K562 (cell line): Measurements from ENCODE around the gene TCHH. TPM values are rescaled to one million over a fixed set of nuclear protein-coding genes. Genes with fewer than 3 reads are reported as not detected.

Source experiments
- ATAC-seq: fragments of 200-7000 bp; cut with Tn5 transposase; 3 replicates; pipeline ENCODE4 v1.9.1; 2020; ENCODE audit warnings: moderate library complexity
- BruUV-seq: library from RNA; stranded (reverse); fragments of 400-500 nt; replicated peaks from 2 replicates; lab custom pipeline; 2021; lab: Mats Ljungman, UMichigan
- CTCF ChIA-PET: fragments of 300-600 bp; formaldehyde crosslinking; extraction: SDS; loops from one replicate; lab custom pipeline; 2021; ENCODE audit warnings: low intra/inter-chr PET ratio; lab: Yijun Ruan, JAX
- POLR2A ChIA-PET: fragments of 300-600, 350-650 bp; sonication (Branson Sonifier 250); formaldehyde crosslinking; extraction: SDS; loops from one replicate; lab custom pipeline; 2021; ENCODE audit warnings: antibody characterized with exemption, inconsistent platforms; lab: Yijun Ruan, JAX
- DNase-seq, 4 experiments: peaks; one replicate each; pipeline versions ENCODE4 v3.0.0 to v3.0.0-alpha.2; 2011 to 2018; ENCODE audit warnings: low spot score in 3 of 4, mixed read lengths in 3 of 4; ENCODE audit errors: extremely low read depth in 1 of 4
- FAIRE-seq: peaks from 2 replicates; lab custom pipeline; 2011; peaks lifted over from hg19 to GRCh38; lab: Jason Lieb, UNC
- H2AFZ ChIP-seq: 2 replicates; pipeline ENCODE4 v1.6.0; 2011; ENCODE audit warnings: low read depth, low read length, control low read depth, inconsistent platforms
- H3K27ac ChIP-seq: fragments of 200-600 bp; 3 replicates; pipeline ENCODE4 v1.8.0; 2011; ENCODE audit warnings: low read depth, mild to moderate bottlenecking, control low read depth, inconsistent platforms, low read length, moderate library complexity, mixed read lengths; ENCODE audit errors: extremely low read depth
- H3K27me3 ChIP-seq, 2 experiments: fragments of 300-600 bp in 1 of 2; 2 replicates in 1 of 2; 3 replicates in 1 of 2; pipeline versions ENCODE4 v1.6.0 to v1.8.0; 2011; ENCODE audit warnings: inconsistent platforms in 2 of 2, low read length in 2 of 2, mild to moderate bottlenecking in 1 of 2, mixed read lengths in 1 of 2, moderate library complexity in 1 of 2; ENCODE audit not compliant: control insufficient read depth in 2 of 2, insufficient read depth in 2 of 2
- H3K36me3 ChIP-seq: fragments of 300-600 bp; 3 replicates; pipeline ENCODE4 v1.8.0; 2011; ENCODE audit warnings: mild to moderate bottlenecking, low read length, inconsistent platforms; ENCODE audit not compliant: control insufficient read depth, insufficient read depth
- H3K4me1 ChIP-seq, 2 experiments: fragments of 200-600 bp in 1 of 2; replicated peaks in 1 of 2; 2 replicates in 1 of 2; 3 replicates in 1 of 2; pipeline versions ENCODE4 v1.5.1 to v1.8.0; 2011; ENCODE audit warnings: inconsistent platforms in 2 of 2, low read length in 2 of 2, mild to moderate bottlenecking in 1 of 2, mixed read lengths in 1 of 2, moderate library complexity in 1 of 2; ENCODE audit not compliant: control insufficient read depth in 2 of 2, insufficient read depth in 2 of 2
- H3K4me2 ChIP-seq: 2 replicates; pipeline ENCODE4 v1.6.1; 2011; ENCODE audit warnings: low read length, control low read depth, inconsistent platforms, mixed read lengths; ENCODE audit not compliant: insufficient read depth
- H3K4me3 ChIP-seq: fragments of 200-600 bp; sonication (generic), shearing (Covaris generic); 2 replicates; pipeline ENCODE4 v1.5.1; 2016; ENCODE audit warnings: control low read depth, inconsistent platforms
- H3K79me2 ChIP-seq: fragments of 200-600 bp; 3 replicates; pipeline ENCODE4 v1.8.0; 2011; ENCODE audit warnings: low read length, inconsistent platforms; ENCODE audit not compliant: control insufficient read depth, insufficient read depth
- H3K9ac ChIP-seq, 2 experiments: 2 replicates each; pipeline versions ENCODE4 v1.6.0 to v1.6.1; 2011; ENCODE audit warnings: low read depth in 2 of 2, low read length in 2 of 2, control low read depth in 1 of 2, inconsistent platforms in 1 of 2, mild to moderate bottlenecking in 1 of 2, mixed read lengths in 1 of 2; ENCODE audit not compliant: insufficient read depth in 1 of 2
- H3K9me1 ChIP-seq: one replicate; pipeline ENCODE4 v1.6.0; 2011; ENCODE audit warnings: inconsistent platforms, mild to moderate bottlenecking, low read length, moderate library complexity; ENCODE audit not compliant: control insufficient read depth, insufficient read depth
- H3K9me3 ChIP-seq: replicated peaks from 2 replicates; pipeline ENCODE4 v1.5.1; 2011; ENCODE audit warnings: low read depth, low read length, inconsistent platforms; ENCODE audit not compliant: control insufficient read depth, insufficient read depth
- H4K20me1 ChIP-seq: replicated peaks from 2 replicates; pipeline ENCODE4 v1.6.1; 2011; ENCODE audit warnings: low read length, inconsistent platforms, mixed read lengths; ENCODE audit not compliant: control insufficient read depth, insufficient read depth
- GATAD2B ChIP-seq: fragments of 450-650 bp; IDR thresholded peaks from 2 replicates; pipeline ENCODE4 v1.6.1; 2017; ENCODE audit warnings: mild to moderate bottlenecking, borderline replicate concordance
- WGBS: fragments of 100-300 bp; shearing (Covaris generic); methylation state at CpG from one replicate; pipeline ENCODE4 v1.1.6; 2016; ENCODE audit warnings: low coverage, mixed read lengths; ENCODE audit not compliant: insufficient coverage; ENCODE audit errors: missing lambda C conversion rate; 5-methylcytosine and 5-hydroxymethylcytosine counted together
- in situ Hi-C: fragments of 300-500 bp; cut with MboI; formaldehyde crosslinking; loops from 4 replicates; pipeline ENCODE4 v1.15.0; 2018; ENCODE audit warnings: inconsistent platforms, mixed read lengths
- intact Hi-C: fragments of 100-400 bp; cut with micrococcal nuclease; formaldehyde crosslinking; loops from 2 replicates; pipeline ENCODE4 v1.14.2; 2022
- polyA plus RNA-seq, 8 experiments: library from polyadenylated mRNA; depleted of rRNA in 4 of 8; stranded (reverse) in 5 of 8; unstranded in 3 of 8; fragments of >200 nt; fragmentation: Nextera tagmentation in 2 of 8; fragmentation: Illumina TruSeq in 1 of 8; extraction: Ambion mirVana in 2 of 8; extraction: Trizol in 1 of 8; gene quantifications; 2 replicates each; pipeline versions ENCODE4 v1.2.1 to v1.2.3, GENCODE V29; 2011 to 2014; ENCODE audit warnings: inconsistent platforms in 1 of 8, missing spikeins in 1 of 8
- total RNA-seq, 7 experiments: library from RNA; depleted of rRNA in 6 of 7; stranded (reverse); fragments of >200 nt in 6 of 7; fragmentation: Illumina TruSeq in 2 of 7; extraction: Trizol in 2 of 7; gene quantifications; 2 replicates each; pipeline versions ENCODE4 v1.2.1 to v1.2.3, GENCODE V29; 2011 to 2021; ENCODE audit warnings: low replicate concordance in 1 of 7
- TF ChIP-seq, protein P1 (sequence below): sonication (generic); formaldehyde crosslinking; IDR thresholded peaks from 2 replicates; pipeline ENCODE4 v1.8.0; 2022; ENCODE audit warnings: mild to moderate bottlenecking, missing genetic modification reagents
- TF ChIP-seq, protein P2 (sequence below): fragments of 450-650 bp; IDR thresholded peaks from 2 replicates; pipeline ENCODE4 v1.6.1; 2016; ENCODE audit warnings: mild to moderate bottlenecking
- TF ChIP-seq, protein P3 (sequence below): sonication (generic); formaldehyde crosslinking; IDR thresholded peaks from 2 replicates; pipeline ENCODE4 v1.8.1; 2023; ENCODE audit warnings: mild to moderate bottlenecking, missing genetic modification reagents

Gene TCHH
- total and polyA plus RNA-seq, 9 of the 15 experiments (the other 6 are each of a cell fraction or from before 2014, with no cell fraction given) = not detected

DNA sequence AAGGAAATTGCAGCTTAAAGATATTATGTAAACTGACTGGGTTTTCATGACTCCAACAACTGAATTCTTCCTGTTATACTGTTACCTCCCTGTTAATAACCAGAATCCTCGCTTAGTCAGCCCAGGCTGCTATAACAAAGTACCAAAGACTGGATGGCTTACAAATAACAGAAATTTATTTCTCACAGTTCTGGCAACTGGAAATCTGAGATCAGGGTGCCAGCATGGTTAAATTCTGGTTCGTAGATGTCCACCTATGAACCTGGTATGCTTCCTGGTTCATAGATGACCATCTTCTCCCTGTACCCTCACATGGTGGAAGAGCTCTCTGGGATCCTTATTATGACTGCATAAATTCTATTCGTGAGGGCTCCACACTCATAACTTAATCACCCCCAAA lies 18.3 kb downstream of the TCHH start:
- no peak for ATAC-seq
- Histone ChIP-seq H4K20me1 (no peaks in the 10 kb centered on the region), H3K27me3 (peaks cover 3 to 4% of the 10 kb centered on the region in 2 experiments; a peak in 3 of 5 replicates), H3K4me1 (no peaks in the 10 kb centered on the region), H3K27ac (no peak overlapping the region), H3K4me2 (no peak overlapping the region), H3K36me3 (no peaks in the 10 kb centered on the region), H3K9me3 (no peaks in the 10 kb centered on the region), H2AFZ (no peak overlapping the region), H3K9ac (no peak overlapping the region), H3K4me3 (no peak overlapping the region), H3K79me2 (no peaks in the 10 kb centered on the region), H3K9me1 (no peaks in the 10 kb centered on the region)
- FAIRE-seq = no peak
- WGBS = 0% methylated on average over 3 of the region's 3 CpGs
- BruUV-seq = no TSS peak
- TF ChIP-seq, protein P1, sequence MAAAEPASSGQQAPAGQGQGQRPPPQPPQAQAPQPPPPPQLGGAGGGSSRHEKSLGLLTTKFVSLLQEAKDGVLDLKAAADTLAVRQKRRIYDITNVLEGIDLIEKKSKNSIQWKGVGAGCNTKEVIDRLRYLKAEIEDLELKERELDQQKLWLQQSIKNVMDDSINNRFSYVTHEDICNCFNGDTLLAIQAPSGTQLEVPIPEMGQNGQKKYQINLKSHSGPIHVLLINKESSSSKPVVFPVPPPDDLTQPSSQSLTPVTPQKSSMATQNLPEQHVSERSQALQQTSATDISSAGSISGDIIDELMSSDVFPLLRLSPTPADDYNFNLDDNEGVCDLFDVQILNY (CRISPR knock-in tag) = no peak
- TF ChIP-seq, protein P2, sequence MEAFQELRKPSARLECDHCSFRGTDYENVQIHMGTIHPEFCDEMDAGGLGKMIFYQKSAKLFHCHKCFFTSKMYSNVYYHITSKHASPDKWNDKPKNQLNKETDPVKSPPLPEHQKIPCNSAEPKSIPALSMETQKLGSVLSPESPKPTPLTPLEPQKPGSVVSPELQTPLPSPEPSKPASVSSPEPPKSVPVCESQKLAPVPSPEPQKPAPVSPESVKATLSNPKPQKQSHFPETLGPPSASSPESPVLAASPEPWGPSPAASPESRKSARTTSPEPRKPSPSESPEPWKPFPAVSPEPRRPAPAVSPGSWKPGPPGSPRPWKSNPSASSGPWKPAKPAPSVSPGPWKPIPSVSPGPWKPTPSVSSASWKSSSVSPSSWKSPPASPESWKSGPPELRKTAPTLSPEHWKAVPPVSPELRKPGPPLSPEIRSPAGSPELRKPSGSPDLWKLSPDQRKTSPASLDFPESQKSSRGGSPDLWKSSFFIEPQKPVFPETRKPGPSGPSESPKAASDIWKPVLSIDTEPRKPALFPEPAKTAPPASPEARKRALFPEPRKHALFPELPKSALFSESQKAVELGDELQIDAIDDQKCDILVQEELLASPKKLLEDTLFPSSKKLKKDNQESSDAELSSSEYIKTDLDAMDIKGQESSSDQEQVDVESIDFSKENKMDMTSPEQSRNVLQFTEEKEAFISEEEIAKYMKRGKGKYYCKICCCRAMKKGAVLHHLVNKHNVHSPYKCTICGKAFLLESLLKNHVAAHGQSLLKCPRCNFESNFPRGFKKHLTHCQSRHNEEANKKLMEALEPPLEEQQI = no peak
- TF ChIP-seq, protein P3, sequence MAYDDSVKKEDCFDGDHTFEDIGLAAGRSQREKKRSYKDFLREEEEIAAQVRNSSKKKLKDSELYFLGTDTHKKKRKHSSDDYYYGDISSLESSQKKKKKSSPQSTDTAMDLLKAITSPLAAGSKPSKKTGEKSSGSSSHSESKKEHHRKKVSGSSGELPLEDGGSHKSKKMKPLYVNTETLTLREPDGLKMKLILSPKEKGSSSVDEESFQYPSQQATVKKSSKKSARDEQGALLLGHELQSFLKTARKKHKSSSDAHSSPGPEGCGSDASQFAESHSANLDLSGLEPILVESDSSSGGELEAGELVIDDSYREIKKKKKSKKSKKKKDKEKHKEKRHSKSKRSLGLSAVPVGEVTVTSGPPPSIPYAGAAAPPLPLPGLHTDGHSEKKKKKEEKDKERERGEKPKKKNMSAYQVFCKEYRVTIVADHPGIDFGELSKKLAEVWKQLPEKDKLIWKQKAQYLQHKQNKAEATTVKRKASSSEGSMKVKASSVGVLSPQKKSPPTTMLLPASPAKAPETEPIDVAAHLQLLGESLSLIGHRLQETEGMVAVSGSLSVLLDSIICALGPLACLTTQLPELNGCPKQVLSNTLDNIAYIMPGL (CRISPR knock-in tag) = no peak
- no peak for TF ChIP-seq GATAD2B
- CTCF ChIA-PET = no interaction called here
- POLR2A ChIA-PET = interaction anchor here (0.5 to 1.5 kb wide), 2 partner anchors 26 to 57 kb away, joined by 3 read pairs; no protein-coding TSS in a partner anchor
- intact Hi-C loops = no loop called here
- no peak for DNase-seq
- in situ Hi-C loops = no loop called here
